SH-SY5Y (cell line): Measurements from ENCODE around the gene AJM1.

Experiments used
- GATA2 ChIP-seq: IDR thresholded peaks from 2 replicates; pipeline ENCODE4 v1.6.1; 2011; ENCODE audit warnings: mild to moderate bottlenecking, low read depth, low read length
- GATA3 ChIP-seq: IDR thresholded peaks from 2 replicates; pipeline ENCODE4 v1.6.1; 2011; ENCODE audit warnings: low read depth, mild to moderate bottlenecking, low read length, moderate library complexity

DNA sequence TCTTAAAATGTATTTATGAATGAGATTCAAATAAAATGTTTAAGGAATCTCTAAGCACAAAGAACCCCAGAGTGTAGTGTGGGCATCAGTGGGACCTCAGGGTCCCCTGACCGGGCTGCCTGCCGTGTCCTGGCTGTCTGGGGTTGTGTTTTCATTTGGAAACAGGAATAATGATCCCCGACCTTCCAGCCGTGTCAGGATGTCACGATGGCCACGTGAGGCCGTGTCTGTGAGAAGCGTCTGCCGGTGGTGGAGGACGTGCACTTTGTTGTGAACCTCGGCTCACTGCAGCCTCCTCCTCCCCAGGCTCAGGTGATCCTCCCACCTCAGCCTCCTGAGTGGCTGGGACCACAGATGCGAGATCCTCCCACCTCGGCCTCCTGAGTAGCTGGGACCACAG is 48.4 kb downstream of the AJM1 start:
- TF ChIP-seq GATA3 (no peak), GATA2 (no peak)
